ENCODE measurements around the gene ERC1.
A peak's percentile ranks its signal among the peaks of the same experiment; 100 is the strongest.
"Not testable (repeated sequence)": the region's sequence is repeated elsewhere in the genome, so short reads cannot be mapped to it uniquely, and the experiment has no call there.

The ERC1 gene

GRCh38 chr12:1293901-1294300 lies 302.9 kb downstream of the ERC1 start:
- DNase-seq, result no peak

GRCh38 chr12:1297206-1297605 lies 306.2 kb downstream of the ERC1 start:
- no peak for DNase-seq

GRCh38 chr12:1297639-1298175 lies 306.7 kb downstream of the ERC1 start:
- no peak for DNase-seq

- DNase-seq, result no peak
These were observed 309.4 kb downstream of the ERC1 start for GRCh38 chr12:1300460-1300859.

- no peak for DNase-seq
These were observed 311.3 kb downstream of the ERC1 start for GRCh38 chr12:1302201-1302870.

GRCh38 chr12:1305063-1305434 lies 314.0 kb downstream of the ERC1 start:
- DNase-seq, result no peak

- no peak for DNase-seq
These were observed 314.9 kb downstream of the ERC1 start for GRCh38 chr12:1305791-1306500.

GRCh38 chr12:1306817-1307216 lies 315.8 kb downstream of the ERC1 start:
- DNase-seq, result no peak

- no peak for DNase-seq
These were observed 316.8 kb downstream of the ERC1 start for GRCh38 chr12:1307796-1308195.

- no peak for DNase-seq
These were observed 318.6 kb downstream of the ERC1 start for GRCh38 chr12:1309613-1310012.

- no peak for DNase-seq
These were observed 319.6 kb downstream of the ERC1 start for GRCh38 chr12:1310653-1311052.

GRCh38 chr12:1311145-1311544 lies 320.1 kb downstream of the ERC1 start:
- no peak for DNase-seq

- no peak for DNase-seq
These were observed 322.9 kb downstream of the ERC1 start for GRCh38 chr12:1313906-1314305.

GRCh38 chr12:1314523-1314922 lies 323.5 kb downstream of the ERC1 start:
- DNase-seq, result no peak

GRCh38 chr12:1316991-1317390 lies 326.0 kb downstream of the ERC1 start:
- DNase-seq, result not testable (repeated sequence)

GRCh38 chr12:1318327-1319031 lies 327.5 kb downstream of the ERC1 start:
- peak; percentile 38 to 49 for DNase-seq

- DNase-seq, result no peak
These were observed 328.2 kb downstream of the ERC1 start for GRCh38 chr12:1319212-1319611.

GRCh38 chr12:1320021-1320420 lies 329.0 kb downstream of the ERC1 start:
- no peak for DNase-seq

GRCh38 chr12:1322821-1323220 lies 331.8 kb downstream of the ERC1 start:
- no peak for DNase-seq

- DNase-seq, result no peak
These were observed 333.1 kb downstream of the ERC1 start for GRCh38 chr12:1324099-1324498.

- DNase-seq, result no peak
These were observed 333.9 kb downstream of the ERC1 start for GRCh38 chr12:1324910-1325309.

GRCh38 chr12:1325666-1326065 lies 334.6 kb downstream of the ERC1 start:
- no peak for DNase-seq

GRCh38 chr12:1326258-1326657 lies 335.2 kb downstream of the ERC1 start:
- DNase-seq, result no peak

- no peak for DNase-seq
These were observed 337.4 kb downstream of the ERC1 start for GRCh38 chr12:1328391-1328790.

Measured in SHP77 (cell line).